K562 (cell line): ENCODE results near the gene LSR. TPM values are rescaled to one million over a fixed set of nuclear protein-coding genes. Genes with fewer than 3 reads are reported as not detected.

Experiments
- CBFB ChIP-seq: sonication (generic); formaldehyde crosslinking; IDR thresholded peaks from 2 replicates; pipeline ENCODE4 v1.4.0; 2020; ENCODE audit warnings: mild to moderate bottlenecking, missing genetic modification reagents
- COPS2 ChIP-seq: fragments of 450-650 bp; conservative IDR thresholded peaks from 2 replicates; pipeline ENCODE4 v1.6.1; 2016; ENCODE audit warnings: mild to moderate bottlenecking, moderate library complexity
- CXXC5 ChIP-seq: fragments of 250-450 bp; sonication (Bioruptor Pico); IDR thresholded peaks from 2 replicates; pipeline ENCODE4 v1.8.0; 2022; ENCODE audit warnings: inconsistent platforms, mild to moderate bottlenecking, moderate library complexity
- EGR1 ChIP-seq: fragments of 450-650 bp; conservative IDR thresholded peaks from 2 replicates; pipeline ENCODE4 v1.6.1; 2017; ENCODE audit warnings: mild to moderate bottlenecking
- EZH2 ChIP-seq: IDR thresholded peaks from 2 replicates; pipeline ENCODE4 v1.6.1; 2012; ENCODE audit warnings: low read depth, mild to moderate bottlenecking, inconsistent platforms, low read length, borderline replicate concordance
- FIP1L1 ChIP-seq: fragments of 200-400 bp; formaldehyde crosslinking; IDR thresholded peaks from 2 replicates; pipeline ENCODE4 v1.6.1; 2018; ENCODE audit warnings: mild to moderate bottlenecking, low read depth, low read length; ENCODE audit not compliant: poor library complexity, severe bottlenecking
- L3MBTL2 ChIP-seq: fragments of 450-650 bp; IDR thresholded peaks from 2 replicates; pipeline ENCODE4 v1.6.1; 2016; ENCODE audit warnings: mild to moderate bottlenecking, moderate library complexity
- MAX ChIP-seq: sonication (generic); formaldehyde crosslinking; IDR thresholded peaks from 2 replicates; pipeline ENCODE4 v1.9.0; 2022; ENCODE audit warnings: mild to moderate bottlenecking, missing genetic modification reagents
- PYGO2 ChIP-seq: fragments of 450-650 bp; IDR thresholded peaks from 2 replicates; pipeline ENCODE4 v1.6.1; 2016; ENCODE audit warnings: mild to moderate bottlenecking, missing genetic modification characterization, moderate library complexity, missing compliant biosample characterization
- RBM17 ChIP-seq: fragments of 200-400 bp; formaldehyde crosslinking; IDR thresholded peaks from 2 replicates; pipeline ENCODE4 v1.6.1; 2017; ENCODE audit warnings: low read depth, mild to moderate bottlenecking, low read length, borderline replicate concordance
- RBM22 ChIP-seq: fragments of 200-400 bp; formaldehyde crosslinking; IDR thresholded peaks from 2 replicates; pipeline ENCODE4 v1.6.1; 2018; ENCODE audit warnings: low read length, low read depth; ENCODE audit not compliant: poor library complexity, severe bottlenecking
- STAT5A ChIP-seq: IDR thresholded peaks from 2 replicates; pipeline ENCODE4 v1.6.1; 2012; ENCODE audit warnings: low read length, inconsistent platforms, borderline replicate concordance
- ZNF592 ChIP-seq: fragments of 450-650 bp; IDR thresholded peaks from 2 replicates; pipeline ENCODE4 v1.6.1; 2017; ENCODE audit warnings: antibody characterized with exemption, mild to moderate bottlenecking
- ZNF77 ChIP-seq: fragments of 250-450 bp; sonication (Bioruptor Pico); IDR thresholded peaks from 2 replicates; pipeline ENCODE4 v1.5.0; 2020
- polyA plus RNA-seq, 8 experiments: library from polyadenylated mRNA; depleted of rRNA in 4 of 8; stranded (reverse) in 5 of 8; unstranded in 3 of 8; fragments of >200 nt; fragmentation: Nextera tagmentation in 2 of 8; fragmentation: Illumina TruSeq in 1 of 8; extraction: Ambion mirVana in 2 of 8; extraction: Trizol in 1 of 8; gene quantifications; 2 replicates each; pipeline versions ENCODE4 v1.2.1 to v1.2.3, GENCODE V29; 2011 to 2014; ENCODE audit warnings: inconsistent platforms in 1 of 8, missing spikeins in 1 of 8
- total RNA-seq, 7 experiments: library from RNA; depleted of rRNA in 6 of 7; stranded (reverse); fragments of >200 nt in 6 of 7; fragmentation: Illumina TruSeq in 2 of 7; extraction: Trizol in 2 of 7; gene quantifications; 2 replicates each; pipeline versions ENCODE4 v1.2.1 to v1.2.3, GENCODE V29; 2011 to 2021; ENCODE audit warnings: low replicate concordance in 1 of 7
- TF ChIP-seq, protein P1 (sequence below): fragments of 250-450 bp; sonication (Bioruptor Pico); IDR thresholded peaks from 2 replicates; pipeline ENCODE4 v1.4.0; 2020; ENCODE audit warnings: mild to moderate bottlenecking
- TF ChIP-seq, protein P2 (sequence below): IDR thresholded peaks from 2 replicates; pipeline ENCODE4 v1.6.1; 2011; ENCODE audit warnings: borderline replicate concordance, low read depth, mild to moderate bottlenecking, moderate library complexity, low read length; ENCODE audit not compliant: insufficient read depth, poor library complexity, severe bottlenecking
- TF ChIP-seq, protein P3 (sequence below): fragments of 200-800 bp; sonication (Bioruptor generic); IDR thresholded peaks from 2 replicates; pipeline ENCODE4 v1.6.1; 2017; ENCODE audit warnings: missing genetic modification characterization, missing compliant biosample characterization

Gene LSR
- total and polyA plus RNA-seq, 9 of the 15 experiments (the other 6 are each of a cell fraction or from before 2014, with no cell fraction given): 0.44 to 87.9 (median 28.0) TPM

DNA sequence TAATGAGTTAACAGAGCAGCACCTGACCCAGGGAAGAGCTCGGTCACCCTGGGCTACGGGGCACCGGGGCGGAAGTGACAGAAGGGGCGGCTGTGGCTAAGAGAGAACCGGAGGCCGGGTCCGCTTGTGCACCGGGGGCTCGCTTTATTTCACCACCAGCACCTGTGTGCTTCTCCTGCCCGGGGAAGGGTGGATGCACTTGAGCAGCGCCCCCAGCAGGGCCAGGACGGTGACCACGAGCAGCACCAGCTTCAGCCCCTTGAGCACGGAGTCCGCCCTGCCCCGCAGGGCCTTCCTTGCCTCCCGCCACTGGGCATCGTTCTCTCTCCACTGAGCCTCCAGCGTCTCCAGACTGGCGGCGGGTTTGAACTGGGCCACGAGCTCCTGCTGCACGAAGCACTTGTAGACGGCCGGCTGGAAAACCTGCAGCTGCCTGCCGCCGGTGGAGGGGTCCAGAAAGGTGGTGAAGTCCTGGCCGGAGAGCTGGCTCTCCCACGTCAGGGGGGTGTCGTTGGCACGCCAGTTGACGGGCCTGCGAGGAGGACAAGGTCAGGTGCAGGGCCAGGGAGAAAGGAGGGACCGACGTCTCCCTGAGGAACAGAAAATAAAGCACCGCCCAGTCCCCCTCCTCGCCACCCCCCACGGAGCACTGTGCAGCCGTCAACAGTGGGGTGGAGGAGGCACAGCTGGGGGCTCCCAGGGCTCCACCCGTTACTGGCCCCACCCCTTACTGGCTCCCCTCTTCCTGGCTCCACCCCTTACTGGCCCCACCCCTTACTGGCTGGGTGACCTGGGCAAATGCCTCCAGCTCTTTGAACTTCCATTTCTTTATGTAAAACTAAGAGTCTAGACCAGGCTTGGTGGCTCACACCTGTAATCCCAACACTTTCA lies 23.9 kb upstream of the LSR start (continued):
- TF ChIP-seq, protein P1, sequence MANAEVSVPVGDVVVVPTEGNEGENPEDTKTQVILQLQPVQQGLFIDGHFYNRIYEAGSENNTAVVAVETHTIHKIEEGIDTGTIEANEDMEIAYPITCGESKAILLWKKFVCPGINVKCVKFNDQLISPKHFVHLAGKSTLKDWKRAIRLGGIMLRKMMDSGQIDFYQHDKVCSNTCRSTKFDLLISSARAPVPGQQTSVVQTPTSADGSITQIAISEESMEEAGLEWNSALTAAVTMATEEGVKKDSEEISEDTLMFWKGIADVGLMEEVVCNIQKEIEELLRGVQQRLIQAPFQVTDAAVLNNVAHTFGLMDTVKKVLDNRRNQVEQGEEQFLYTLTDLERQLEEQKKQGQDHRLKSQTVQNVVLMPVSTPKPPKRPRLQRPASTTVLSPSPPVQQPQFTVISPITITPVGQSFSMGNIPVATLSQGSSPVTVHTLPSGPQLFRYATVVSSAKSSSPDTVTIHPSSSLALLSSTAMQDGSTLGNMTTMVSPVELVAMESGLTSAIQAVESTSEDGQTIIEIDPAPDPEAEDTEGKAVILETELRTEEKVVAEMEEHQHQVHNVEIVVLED (CRISPR knock-in tag): no peak
- TF ChIP-seq RBM17 (no peak), CBFB (0 out of 2 replicates have a peak, but pooled peaks have one; percentile 47), CXXC5 (peak; percentile 37), RBM22 (no peak), EZH2 (no peak), MAX (CRISPR knock-in tag) (peak; percentile 24; the same call in 1 of the 2 replicates), STAT5A (no peak), FIP1L1 (peak; percentile 41), ZNF592 (peak; percentile 28; the same call in 1 of the 2 replicates), ZNF77 (CRISPR knock-in tag) (no peak), L3MBTL2 (peak; percentile 72), COPS2 (no peak), PYGO2 (tag) (no peak), EGR1 (no peak)
- TF ChIP-seq, protein P2, sequence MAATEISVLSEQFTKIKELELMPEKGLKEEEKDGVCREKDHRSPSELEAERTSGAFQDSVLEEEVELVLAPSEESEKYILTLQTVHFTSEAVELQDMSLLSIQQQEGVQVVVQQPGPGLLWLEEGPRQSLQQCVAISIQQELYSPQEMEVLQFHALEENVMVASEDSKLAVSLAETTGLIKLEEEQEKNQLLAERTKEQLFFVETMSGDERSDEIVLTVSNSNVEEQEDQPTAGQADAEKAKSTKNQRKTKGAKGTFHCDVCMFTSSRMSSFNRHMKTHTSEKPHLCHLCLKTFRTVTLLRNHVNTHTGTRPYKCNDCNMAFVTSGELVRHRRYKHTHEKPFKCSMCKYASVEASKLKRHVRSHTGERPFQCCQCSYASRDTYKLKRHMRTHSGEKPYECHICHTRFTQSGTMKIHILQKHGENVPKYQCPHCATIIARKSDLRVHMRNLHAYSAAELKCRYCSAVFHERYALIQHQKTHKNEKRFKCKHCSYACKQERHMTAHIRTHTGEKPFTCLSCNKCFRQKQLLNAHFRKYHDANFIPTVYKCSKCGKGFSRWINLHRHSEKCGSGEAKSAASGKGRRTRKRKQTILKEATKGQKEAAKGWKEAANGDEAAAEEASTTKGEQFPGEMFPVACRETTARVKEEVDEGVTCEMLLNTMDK: peak; percentile 84
- TF ChIP-seq, protein P3, sequence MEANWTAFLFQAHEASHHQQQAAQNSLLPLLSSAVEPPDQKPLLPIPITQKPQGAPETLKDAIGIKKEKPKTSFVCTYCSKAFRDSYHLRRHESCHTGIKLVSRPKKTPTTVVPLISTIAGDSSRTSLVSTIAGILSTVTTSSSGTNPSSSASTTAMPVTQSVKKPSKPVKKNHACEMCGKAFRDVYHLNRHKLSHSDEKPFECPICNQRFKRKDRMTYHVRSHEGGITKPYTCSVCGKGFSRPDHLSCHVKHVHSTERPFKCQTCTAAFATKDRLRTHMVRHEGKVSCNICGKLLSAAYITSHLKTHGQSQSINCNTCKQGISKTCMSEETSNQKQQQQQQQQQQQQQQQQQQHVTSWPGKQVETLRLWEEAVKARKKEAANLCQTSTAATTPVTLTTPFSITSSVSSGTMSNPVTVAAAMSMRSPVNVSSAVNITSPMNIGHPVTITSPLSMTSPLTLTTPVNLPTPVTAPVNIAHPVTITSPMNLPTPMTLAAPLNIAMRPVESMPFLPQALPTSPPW (CRISPR knock-in tag): peak; percentile 85
